ENCODE measurements around the gene CNTN5. TPM values are rescaled to one million over a fixed set of nuclear protein-coding genes. Genes with fewer than 3 reads are reported as not detected.

The CNTN5 gene
- total RNA-seq, 2 donors from 2014 or later, result 1.4 to 3.3 TPM

DNA sequence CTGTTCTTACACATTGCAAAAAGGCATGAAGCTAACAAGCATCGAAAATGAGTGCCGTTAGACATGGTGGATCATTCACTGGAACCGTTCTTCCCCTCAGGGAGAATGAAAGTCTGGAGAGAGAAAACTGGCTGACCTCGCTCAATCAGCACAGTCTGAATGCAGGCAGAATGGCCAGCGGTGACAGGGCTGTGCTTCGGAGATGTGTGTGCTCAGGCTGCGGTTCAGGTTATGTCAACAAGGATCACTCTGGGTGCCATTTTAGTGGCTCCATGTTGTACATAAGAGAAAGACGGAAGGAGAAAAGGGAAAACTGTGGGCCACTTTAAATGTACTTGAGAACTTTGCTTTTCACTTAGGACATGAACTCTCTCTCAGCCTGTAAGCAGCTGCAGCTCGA lies 916.6 kb downstream of the CNTN5 start:
- H3K9ac ChIP-seq (ENCODE audit: extremely low read depth, low read length, poor library complexity, severe bottlenecking), result no peak overlapping the region
- H3K9me3 Mint-ChIP-seq, result no peaks in the 10 kb centered on the region
- no peaks in the 10 kb centered on the region for H3K27me3 ChIP-seq (ENCODE audit: control insufficient read depth, insufficient read depth, low read length, poor library complexity, severe bottlenecking)
- no peaks in the 10 kb centered on the region for H3K36me3 Mint-ChIP-seq (ENCODE audit: low read depth)
- H3K4me3 ChIP-seq (ENCODE audit: low read length), result no peak overlapping the region
- TF ChIP-seq, protein P1, sequence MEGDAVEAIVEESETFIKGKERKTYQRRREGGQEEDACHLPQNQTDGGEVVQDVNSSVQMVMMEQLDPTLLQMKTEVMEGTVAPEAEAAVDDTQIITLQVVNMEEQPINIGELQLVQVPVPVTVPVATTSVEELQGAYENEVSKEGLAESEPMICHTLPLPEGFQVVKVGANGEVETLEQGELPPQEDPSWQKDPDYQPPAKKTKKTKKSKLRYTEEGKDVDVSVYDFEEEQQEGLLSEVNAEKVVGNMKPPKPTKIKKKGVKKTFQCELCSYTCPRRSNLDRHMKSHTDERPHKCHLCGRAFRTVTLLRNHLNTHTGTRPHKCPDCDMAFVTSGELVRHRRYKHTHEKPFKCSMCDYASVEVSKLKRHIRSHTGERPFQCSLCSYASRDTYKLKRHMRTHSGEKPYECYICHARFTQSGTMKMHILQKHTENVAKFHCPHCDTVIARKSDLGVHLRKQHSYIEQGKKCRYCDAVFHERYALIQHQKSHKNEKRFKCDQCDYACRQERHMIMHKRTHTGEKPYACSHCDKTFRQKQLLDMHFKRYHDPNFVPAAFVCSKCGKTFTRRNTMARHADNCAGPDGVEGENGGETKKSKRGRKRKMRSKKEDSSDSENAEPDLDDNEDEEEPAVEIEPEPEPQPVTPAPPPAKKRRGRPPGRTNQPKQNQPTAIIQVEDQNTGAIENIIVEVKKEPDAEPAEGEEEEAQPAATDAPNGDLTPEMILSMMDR (conservative IDR thresholded peaks at IDR 0.05), result no peak
- H3K27ac Mint-ChIP-seq, result no peak overlapping the region
- no peak for DNase-seq
- WGBS, 2 experiments (ENCODE audit: insufficient coverage in 1 of 2, insufficient read length in 1 of 2), result 88 to 91% methylated on average over 6 to 9 of the region's 9 CpGs
- no peaks in the 10 kb centered on the region for H3K4me1 ChIP-seq (ENCODE audit: control insufficient read depth, insufficient read depth, low read length)
- H3K4me1 Mint-ChIP-seq, result no peaks in the 10 kb centered on the region
- no peaks in the 10 kb centered on the region for H3K9me3 ChIP-seq (ENCODE audit: control insufficient read depth, low read length)
- H3K27me3 Mint-ChIP-seq (ENCODE audit: insufficient read depth), result no peaks in the 10 kb centered on the region
- no peak overlapping the region for H3K4me3 Mint-ChIP-seq
- no peaks in the 10 kb centered on the region for H3K36me3 ChIP-seq (ENCODE audit: control insufficient read depth, insufficient read depth, low read length)
- H3K27ac ChIP-seq (ENCODE audit: low read depth, low read length), result no peak overlapping the region

DNA sequence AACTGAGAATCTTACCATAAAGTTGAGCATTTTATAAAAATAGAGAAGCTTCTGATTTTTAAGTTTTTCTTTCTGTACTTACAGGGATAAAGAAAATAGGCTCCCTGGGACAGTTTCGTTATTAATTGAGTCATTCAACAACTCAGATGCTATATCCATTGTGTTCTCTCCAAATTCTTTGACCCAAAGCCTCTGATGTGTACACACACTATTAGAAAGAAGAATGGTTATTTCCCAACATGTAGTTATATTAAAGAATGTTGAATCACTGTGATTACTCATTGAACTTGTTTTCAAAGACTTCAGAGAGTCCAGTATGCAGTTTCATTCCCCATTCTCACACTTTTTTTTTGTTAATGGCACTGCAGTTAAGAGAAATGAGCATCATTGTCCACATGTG lies 932.1 kb downstream of the CNTN5 start:
- TF ChIP-seq, protein P1 (conservative IDR thresholded peaks at IDR 0.05), result no peak
- Mint-ChIP-seq H3K4me3 (no peak overlapping the region), H3K27me3 (ENCODE audit: insufficient read depth) (no peaks in the 10 kb centered on the region), H3K27ac (no peak overlapping the region), H3K9me3 (no peaks in the 10 kb centered on the region), H3K36me3 (ENCODE audit: low read depth) (no peaks in the 10 kb centered on the region), H3K4me1 (no peaks in the 10 kb centered on the region)
- Histone ChIP-seq H3K9me3 (ENCODE audit: control insufficient read depth, low read length) (no peaks in the 10 kb centered on the region), H3K27me3 (ENCODE audit: control insufficient read depth, insufficient read depth, low read length, poor library complexity, severe bottlenecking) (no peaks in the 10 kb centered on the region), H3K4me3 (ENCODE audit: low read length) (no peak overlapping the region), H3K36me3 (ENCODE audit: control insufficient read depth, insufficient read depth, low read length) (no peaks in the 10 kb centered on the region), H3K4me1 (ENCODE audit: control insufficient read depth, insufficient read depth, low read length) (no peaks in the 10 kb centered on the region), H3K27ac (ENCODE audit: low read depth, low read length) (no peak overlapping the region), H3K9ac (ENCODE audit: extremely low read depth, low read length, poor library complexity, severe bottlenecking) (no peak overlapping the region)
- 100% methylated on average over 1 of the region's 1 CpG for WGBS, 2 experiments (ENCODE audit: insufficient coverage in 1 of 2, insufficient read length in 1 of 2)
- DNase-seq, result no peak

DNA sequence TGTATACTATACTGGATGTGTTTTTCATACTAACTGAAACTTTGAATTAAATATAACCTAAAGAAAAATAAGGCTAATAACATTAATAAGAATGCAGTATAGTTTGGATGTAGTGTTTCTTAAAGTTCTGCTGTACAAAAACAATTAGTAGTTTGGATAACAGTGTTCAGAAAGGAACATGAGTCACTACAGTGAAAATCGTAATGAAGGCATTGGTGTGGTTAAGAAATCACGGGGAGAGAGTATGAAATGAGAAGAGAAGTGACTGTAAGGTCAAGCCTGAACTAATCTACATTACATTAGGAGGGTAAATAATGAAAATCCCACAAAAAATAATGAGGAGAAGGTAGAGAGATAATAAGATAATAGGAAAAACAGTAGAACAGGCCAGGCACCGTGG lies 939.8 kb downstream of the CNTN5 start:
- Mint-ChIP-seq H3K27me3 (ENCODE audit: insufficient read depth) (no peaks in the 10 kb centered on the region), H3K4me3 (no peak overlapping the region), H3K4me1 (no peaks in the 10 kb centered on the region), H3K9me3 (peaks cover 2% of the 10 kb centered on the region), H3K36me3 (ENCODE audit: low read depth) (no peaks in the 10 kb centered on the region), H3K27ac (no peak overlapping the region)
- TF ChIP-seq, protein P1 (conservative IDR thresholded peaks at IDR 0.05), result no peak
- Histone ChIP-seq H3K36me3 (ENCODE audit: control insufficient read depth, insufficient read depth, low read length) (no peaks in the 10 kb centered on the region), H3K4me3 (ENCODE audit: low read length) (no peak overlapping the region), H3K4me1 (ENCODE audit: control insufficient read depth, insufficient read depth, low read length) (no peaks in the 10 kb centered on the region), H3K9me3 (ENCODE audit: control insufficient read depth, low read length) (no peaks in the 10 kb centered on the region), H3K27me3 (ENCODE audit: control insufficient read depth, insufficient read depth, low read length, poor library complexity, severe bottlenecking) (no peaks in the 10 kb centered on the region), H3K9ac (ENCODE audit: extremely low read depth, low read length, poor library complexity, severe bottlenecking) (no peak overlapping the region), H3K27ac (ENCODE audit: low read depth, low read length) (no peak overlapping the region)
- no peak for DNase-seq
- 84 to 93% methylated on average over 3 of the region's 3 CpGs for WGBS, 2 experiments (ENCODE audit: insufficient coverage in 1 of 2, insufficient read length in 1 of 2)
